Measurements from ENCODE around the gene EGLN1.

DNA sequence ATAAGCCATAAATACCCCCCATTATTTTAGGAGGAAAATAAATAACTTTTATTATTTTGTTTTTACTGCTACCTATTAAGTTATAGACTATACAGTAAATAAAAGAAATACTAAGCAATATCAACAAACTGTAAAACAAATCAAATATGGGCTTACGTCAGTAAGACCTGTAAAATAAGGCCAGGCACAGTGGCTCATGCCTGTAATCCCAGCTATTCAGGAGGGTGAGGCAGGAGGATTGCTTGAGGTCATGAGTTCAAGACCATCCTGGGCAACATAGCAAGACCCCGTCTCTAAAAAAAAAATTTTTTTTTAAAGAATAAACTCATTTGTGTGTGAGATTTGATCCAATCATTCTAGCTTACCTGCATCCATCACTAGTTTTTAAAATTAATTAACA lies 17.8 kb downstream of the EGLN1 start:
- TF ChIP-seq, protein P1, sequence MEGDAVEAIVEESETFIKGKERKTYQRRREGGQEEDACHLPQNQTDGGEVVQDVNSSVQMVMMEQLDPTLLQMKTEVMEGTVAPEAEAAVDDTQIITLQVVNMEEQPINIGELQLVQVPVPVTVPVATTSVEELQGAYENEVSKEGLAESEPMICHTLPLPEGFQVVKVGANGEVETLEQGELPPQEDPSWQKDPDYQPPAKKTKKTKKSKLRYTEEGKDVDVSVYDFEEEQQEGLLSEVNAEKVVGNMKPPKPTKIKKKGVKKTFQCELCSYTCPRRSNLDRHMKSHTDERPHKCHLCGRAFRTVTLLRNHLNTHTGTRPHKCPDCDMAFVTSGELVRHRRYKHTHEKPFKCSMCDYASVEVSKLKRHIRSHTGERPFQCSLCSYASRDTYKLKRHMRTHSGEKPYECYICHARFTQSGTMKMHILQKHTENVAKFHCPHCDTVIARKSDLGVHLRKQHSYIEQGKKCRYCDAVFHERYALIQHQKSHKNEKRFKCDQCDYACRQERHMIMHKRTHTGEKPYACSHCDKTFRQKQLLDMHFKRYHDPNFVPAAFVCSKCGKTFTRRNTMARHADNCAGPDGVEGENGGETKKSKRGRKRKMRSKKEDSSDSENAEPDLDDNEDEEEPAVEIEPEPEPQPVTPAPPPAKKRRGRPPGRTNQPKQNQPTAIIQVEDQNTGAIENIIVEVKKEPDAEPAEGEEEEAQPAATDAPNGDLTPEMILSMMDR (IDR thresholded peaks at IDR 0.05): no peak
- TF ChIP-seq POLR2AphosphoS5 (IDR thresholded peaks at IDR 0.05; ENCODE audit: low read depth, low read length): no peak
